Heart left ventricle (tissue), 13 donors: ENCODE measurements around the gene PLXNC1.

Experiments
- POLR2A ChIP-seq, 2 donors: fragments of 450-650 bp; IDR thresholded peaks; one replicate each; pipeline ENCODE4 v1.6.1; 2017; ENCODE audit warnings: antibody characterized with exemption in 2 of 2, mild to moderate bottlenecking in 2 of 2, moderate library complexity in 2 of 2
- TF ChIP-seq, protein P1 (sequence below), 12 donors: fragments of 200-600 bp; sonication (generic) in 4 of 12; IDR thresholded peaks; one replicate each; pipeline versions ENCODE4 v1.5.0 to v1.8.0; 2018 to 2022; ENCODE audit warnings: antibody characterized with exemption in 12 of 12, mild to moderate bottlenecking in 5 of 12
- donor health status: ischemic (EF 13 %, LVEDD 7.1; RV severe dilation, severe dysfunction).
- donor health status: DM: no; HTN: yes; CAD: no.
- donor health status: DM: no; HTN: no; CAD: no.
- donor health status: ischemic (EF 25% LVEDD 6.9; RV normal size, moderate dysfunction).
- donor health status: ischemic (EF 25% LVEDD 5.7; RV mildly dilated, moderate dysfunction).
- donor health status: ischemic (EF 35%, LVEDD 5.7; RV mildly dilated, moderate dysfunction).
- donor health status: nonischemic (EF 11% LVEDD 7.7; RV severe dilation, severe dysfunction).
- donor health status: DM: yes; HTN: yes; CAD: no.
- donor health status: PGD.
- donor health status: ischemic (EF 29% LVEDD 5.4; RV normal size, mild dysfunction).
- donor health status: nonischemic (EF 23%, LVEDD 6.1; RV moderate dilation, normal function).

DNA sequence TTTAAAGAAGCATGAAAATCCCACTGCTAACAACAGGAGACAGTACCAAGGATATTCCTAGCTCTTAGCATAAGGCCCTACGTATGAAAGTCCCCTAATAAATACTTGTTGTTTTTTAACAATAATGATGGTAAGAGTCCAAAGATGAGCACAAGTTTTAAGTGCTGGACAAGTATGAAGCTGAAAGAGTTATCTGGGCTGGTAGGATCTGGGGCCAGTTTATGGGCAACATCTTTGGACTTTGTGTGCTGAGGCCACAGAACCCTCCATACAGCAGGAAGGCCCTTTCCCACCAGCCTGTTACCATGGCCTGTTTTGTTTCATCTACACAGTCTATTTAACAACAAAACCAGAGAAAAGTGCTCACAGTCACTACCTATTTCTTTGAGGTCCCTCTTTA is 12.5 kb upstream of the PLXNC1 start:
- TF ChIP-seq, protein P1, sequence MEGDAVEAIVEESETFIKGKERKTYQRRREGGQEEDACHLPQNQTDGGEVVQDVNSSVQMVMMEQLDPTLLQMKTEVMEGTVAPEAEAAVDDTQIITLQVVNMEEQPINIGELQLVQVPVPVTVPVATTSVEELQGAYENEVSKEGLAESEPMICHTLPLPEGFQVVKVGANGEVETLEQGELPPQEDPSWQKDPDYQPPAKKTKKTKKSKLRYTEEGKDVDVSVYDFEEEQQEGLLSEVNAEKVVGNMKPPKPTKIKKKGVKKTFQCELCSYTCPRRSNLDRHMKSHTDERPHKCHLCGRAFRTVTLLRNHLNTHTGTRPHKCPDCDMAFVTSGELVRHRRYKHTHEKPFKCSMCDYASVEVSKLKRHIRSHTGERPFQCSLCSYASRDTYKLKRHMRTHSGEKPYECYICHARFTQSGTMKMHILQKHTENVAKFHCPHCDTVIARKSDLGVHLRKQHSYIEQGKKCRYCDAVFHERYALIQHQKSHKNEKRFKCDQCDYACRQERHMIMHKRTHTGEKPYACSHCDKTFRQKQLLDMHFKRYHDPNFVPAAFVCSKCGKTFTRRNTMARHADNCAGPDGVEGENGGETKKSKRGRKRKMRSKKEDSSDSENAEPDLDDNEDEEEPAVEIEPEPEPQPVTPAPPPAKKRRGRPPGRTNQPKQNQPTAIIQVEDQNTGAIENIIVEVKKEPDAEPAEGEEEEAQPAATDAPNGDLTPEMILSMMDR (IDR thresholded peaks at IDR 0.05): no peak
- no peak for TF ChIP-seq POLR2A (IDR thresholded peaks at IDR 0.05)
